ENCODE results near the gene VPS50.
"Not testable (repeated sequence)": the region's sequence is repeated elsewhere in the genome, so short reads cannot be mapped to it uniquely, and the experiment has no call there.

The VPS50 gene

DNA sequence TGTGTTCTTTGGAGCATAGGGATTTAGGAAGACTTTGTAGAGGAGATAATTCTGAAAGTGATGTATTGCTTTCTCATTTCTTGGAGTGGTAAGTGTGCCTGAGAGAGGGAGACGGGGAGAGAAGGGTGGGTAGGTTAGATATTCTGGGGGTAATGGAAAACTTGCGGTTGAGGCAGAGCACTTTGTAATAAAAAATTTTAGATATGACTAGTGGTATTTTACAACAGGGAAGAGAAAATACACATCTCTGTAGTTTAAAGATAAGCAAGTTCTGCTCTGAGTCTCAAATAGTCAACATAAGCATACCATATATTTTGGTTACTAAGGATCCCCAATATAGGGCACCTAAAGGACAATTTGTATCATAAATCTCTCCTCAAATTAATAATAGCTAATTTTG lies 6.6 kb downstream of the VPS50 start:
- DNase-seq (ENCODE audit: low spot score) = no peak

DNA sequence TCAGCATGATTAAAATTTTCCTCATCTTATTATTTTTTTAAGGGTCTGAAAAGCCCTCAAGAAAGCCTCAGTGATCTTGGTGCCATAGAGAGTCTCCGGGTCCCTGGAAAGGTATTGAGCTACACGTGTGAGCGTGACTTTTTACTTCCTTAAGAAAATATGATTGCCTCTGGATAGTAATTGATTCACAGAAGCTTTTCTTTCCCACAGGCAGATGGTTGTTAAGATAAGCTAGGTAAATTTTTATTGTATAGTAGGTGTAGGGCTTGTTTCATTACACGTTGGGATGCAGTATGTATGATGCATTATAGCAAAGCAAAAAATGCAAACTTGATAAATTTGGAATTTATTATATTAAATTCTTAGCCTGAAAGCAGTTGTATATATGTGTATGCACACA lies 7.7 kb downstream of the VPS50 start:
- no peak for DNase-seq (ENCODE audit: low spot score)

DNA sequence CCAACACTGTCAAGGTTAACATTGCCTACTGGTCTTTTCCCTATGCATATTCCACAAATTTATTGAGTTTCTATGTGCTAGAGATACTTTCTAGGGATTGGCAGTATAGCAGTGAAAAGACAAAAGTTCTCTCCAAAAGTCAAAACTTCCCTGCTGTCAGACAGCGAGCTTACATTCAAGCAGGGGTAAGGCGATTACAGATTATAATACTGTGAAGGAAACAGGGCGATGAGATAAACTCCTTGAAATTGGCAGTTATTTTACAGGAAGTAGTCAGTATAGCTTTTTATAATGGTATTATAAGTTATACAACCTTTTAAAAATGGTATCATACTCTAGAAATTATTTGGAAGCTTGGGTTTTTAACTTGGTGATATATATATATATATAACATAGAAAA lies 9.9 kb downstream of the VPS50 start:
- no peak for DNase-seq (ENCODE audit: low spot score)

DNA sequence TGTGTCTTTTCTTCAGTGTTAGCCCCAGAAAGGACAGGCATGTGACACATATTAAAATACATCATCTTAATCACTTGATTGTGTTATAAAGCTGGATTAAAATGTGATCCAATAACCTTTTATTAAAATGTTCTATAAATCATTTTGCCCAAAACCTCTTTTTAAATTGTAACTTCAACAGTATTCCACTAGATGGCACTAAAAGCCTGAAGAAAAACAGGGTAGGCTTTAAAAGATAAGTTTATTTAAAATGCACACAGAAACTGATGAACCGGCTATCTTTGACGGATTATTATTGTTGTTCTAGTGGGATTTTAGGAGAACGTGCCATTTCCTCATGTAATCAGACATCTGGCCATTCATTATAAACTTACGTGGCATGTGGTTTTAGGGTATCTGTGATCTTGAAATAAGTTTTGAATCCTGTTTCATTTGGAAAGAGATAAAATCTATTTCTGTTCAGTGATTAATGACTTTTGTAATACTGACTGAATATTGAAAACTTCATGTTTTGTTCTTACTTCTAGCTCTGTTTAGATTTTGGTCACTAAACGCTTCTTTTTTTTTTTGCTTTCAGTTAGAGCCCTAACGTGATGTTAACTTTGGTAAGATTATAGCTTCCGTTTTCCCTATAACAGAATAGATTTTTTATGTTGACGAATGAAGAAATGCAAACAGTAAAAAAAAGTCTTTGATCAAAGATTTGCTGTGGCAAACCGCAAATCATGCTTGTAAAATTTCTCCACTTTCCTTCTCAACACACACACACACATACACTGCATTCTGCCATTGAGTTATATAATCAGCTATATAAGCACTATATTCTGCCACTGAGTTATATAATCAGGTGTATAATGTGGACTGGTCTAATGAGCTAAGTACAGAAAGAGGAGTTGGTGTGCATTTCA lies 13.6 kb downstream of the VPS50 start:
- DNase-seq (ENCODE audit: low spot score) = no peak

DNA sequence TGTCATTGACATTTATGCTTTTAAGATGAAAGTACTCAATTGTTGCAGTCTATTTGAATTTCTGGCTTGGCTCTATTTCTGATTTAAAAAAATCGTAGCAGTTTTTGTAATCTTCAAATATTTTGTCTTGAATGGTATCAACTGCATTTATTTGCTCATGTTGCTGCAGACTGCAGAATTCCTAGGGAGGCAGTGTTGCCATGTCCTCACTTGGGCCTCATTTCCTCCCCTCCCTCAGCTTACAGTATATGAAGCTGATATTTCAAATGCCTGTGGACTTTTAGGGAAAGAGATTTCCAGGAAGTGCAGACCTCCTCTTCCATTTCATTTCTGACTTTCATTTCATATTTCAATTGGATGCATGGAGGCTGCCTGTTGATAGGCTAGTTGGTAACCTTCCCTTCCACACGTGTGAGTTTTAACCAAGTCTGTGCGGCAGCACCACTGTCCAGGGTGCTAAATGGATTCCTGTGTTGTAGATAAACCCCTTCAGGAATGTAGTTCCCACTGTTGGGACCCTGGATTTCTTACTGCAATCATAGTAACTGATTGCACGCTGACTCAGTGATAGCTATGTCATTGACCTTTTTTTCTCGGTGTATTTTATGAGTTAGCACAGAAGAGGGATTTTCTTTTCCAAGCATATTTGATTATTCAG lies 17.5 kb downstream of the VPS50 start:
- no peak for DNase-seq (ENCODE audit: low spot score)

DNA sequence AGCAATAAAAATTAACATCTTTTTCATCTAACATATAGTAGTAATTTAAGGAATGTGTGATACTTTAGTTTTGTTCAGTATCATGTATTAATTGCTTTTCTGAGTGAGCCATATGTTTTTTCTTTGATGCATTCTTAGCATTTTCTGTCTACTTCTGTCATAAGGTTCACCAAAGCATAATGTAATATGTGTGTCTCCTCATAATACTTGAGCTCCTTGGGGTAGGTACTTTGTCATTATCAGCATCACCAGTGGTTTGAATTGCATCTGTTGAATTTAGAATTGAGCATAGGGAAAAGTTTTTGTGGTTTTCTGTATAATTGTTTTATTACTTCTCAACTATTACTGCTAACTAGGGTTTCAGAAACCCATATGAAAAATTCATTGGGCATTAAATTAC lies 26.5 kb downstream of the VPS50 start:
- no peak for DNase-seq (ENCODE audit: low spot score)

DNA sequence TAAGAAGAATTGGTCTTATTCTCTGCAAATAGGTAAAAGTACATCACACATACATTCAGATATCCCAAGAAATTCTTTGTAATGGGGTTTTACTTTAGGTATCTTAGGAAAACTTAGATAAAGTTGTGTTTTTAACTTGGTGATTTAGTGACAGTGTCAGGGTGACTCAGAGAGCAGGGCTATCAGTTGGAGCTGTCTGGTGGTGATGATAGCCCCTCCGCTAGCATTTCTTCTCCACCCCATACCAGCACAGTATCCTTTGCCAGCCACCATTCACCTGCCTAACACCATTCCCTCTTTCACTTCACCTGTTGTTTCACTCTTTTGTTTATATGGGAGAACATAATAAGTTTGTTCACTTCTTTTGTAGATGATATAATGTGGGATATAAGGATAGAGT lies 30.4 kb downstream of the VPS50 start:
- no peak for DNase-seq (ENCODE audit: low spot score)

DNA sequence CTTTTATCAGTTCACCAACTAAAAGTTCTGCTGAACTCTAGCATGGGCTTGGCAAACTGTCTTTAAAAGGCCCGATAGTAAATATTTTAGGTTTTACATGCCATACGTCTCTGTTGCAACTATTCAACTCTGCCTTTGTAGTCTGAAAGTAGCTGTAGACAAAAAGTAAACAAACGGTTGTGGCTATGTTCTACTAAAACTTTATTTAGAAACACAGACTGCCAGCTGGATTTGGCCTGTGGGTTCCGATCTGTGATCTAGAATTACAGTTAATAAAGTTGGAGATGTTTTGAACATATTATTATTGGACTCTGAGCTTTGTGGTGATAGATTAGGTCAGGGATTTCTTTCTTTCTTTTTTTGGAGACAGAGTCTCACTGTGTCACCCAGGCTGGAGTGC lies 33.1 kb downstream of the VPS50 start:
- no peak for DNase-seq (ENCODE audit: low spot score)

DNA sequence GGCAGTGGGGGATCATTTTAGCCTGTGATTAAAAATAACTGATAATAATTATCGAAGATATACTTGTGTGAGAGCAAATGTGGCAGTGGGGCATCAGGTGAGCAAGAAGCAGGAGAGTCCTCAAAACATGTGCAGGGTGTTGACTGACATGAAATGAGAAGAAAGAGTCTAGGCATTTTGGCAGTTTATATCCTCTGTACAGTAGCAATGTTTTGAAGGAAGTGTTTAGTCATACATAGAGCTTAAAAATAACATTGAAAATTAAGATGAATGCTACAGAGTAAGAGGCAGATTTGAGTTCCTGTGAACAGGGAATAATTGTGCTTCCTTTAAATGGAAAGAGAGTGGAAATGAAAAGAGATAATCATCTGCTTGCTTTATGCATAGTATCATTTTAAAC lies 47.4 kb downstream of the VPS50 start:
- no peak for DNase-seq (ENCODE audit: low spot score)

DNA sequence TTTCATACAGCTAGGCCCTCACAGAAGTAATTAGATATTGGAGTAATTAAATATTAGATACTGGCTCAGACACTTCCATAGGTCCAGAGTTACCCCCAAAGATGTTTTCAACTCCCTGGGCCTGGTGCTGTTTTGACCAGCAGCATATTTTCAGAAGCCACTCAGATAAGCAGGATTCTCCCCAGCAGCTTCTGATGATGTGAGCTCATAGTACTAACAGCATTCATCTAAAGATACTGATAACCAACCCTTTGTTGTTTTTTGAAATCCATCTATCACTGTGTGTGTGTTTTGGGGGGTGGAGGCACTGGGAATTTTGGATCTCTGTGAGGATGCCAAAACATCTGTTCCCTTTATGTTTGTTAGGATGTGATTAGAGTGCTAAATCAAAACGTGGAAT lies 52.7 kb downstream of the VPS50 start:
- DNase-seq (ENCODE audit: low spot score) = no peak

DNA sequence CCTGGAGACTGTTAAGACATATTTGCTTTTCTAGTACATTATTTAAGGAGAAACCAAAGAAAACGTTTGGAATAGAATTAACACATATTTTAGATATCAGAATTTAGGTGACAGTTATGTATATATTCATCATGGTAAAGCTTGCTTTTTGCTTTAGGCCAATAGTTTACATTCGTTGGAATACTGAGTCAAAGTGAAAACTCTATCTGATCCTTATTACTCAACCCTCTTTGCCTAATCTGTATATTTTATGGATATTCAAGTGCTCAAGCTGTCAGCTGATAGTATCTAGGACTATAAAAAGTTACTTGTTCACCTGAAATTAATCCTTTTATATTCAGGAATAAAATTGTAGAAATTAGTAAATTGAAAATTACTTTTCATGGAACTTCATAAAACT lies 61.1 kb downstream of the VPS50 start:
- no peak for DNase-seq (ENCODE audit: low spot score)

DNA sequence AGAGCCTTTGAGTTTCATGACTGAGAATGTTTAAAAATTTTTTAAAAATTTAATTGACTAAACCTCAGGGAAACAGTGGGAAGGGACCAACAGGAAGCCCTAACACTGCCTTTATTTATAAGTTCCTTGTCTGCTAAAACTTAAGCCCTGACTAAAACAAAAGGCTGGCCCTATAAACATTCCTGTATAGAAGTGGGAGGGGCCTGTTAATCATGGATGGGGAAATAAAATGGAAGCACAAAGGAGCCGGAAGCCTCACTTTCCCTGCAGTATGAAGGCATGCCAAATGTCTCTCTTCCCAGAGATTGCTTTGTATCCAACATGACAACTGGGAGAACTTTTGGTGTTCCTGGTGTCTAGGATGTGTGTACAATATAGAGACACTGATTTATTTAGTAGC lies 66.0 kb downstream of the VPS50 start:
- DNase-seq (ENCODE audit: low spot score) = no peak

DNA sequence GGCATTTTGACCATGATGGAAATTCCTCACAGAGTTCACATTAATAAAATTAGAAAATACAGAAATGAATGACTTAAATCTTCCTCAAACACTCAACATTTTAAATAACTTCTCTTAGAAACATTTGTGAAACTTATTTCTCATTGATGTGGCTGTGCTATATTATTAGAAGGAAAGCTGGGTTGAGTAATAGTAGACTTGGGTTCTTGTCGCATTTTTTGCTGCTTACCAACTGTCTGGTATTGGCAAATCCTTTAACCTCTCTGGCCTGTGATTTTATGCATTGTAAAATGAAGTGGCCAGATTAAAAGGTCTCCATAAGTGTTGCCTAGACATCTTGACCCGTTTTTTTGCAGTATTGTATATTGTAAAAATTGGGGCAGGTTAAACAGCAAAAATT lies 66.5 kb downstream of the VPS50 start:
- DNase-seq (ENCODE audit: low spot score) = no peak

DNA sequence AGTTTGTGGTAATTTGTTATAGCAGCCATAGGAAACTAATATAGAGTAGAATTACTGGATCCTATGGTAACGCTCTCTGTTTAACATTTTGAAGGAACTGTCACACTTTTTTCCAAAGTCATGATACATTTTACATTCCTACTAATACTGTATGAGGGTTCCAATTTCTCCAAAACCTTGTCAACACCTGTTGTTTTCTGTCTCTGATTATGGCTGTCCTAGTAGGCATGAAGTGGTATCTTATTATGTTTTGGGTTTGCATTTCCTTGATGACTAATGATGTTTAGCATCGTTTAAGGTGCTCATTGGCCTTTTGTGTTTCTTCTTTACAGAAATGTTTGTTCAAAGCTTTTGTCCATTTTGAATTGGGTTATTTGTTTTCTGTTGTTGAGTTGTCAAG lies 69.6 kb downstream of the VPS50 start:
- DNase-seq (ENCODE audit: low spot score) = no peak

DNA sequence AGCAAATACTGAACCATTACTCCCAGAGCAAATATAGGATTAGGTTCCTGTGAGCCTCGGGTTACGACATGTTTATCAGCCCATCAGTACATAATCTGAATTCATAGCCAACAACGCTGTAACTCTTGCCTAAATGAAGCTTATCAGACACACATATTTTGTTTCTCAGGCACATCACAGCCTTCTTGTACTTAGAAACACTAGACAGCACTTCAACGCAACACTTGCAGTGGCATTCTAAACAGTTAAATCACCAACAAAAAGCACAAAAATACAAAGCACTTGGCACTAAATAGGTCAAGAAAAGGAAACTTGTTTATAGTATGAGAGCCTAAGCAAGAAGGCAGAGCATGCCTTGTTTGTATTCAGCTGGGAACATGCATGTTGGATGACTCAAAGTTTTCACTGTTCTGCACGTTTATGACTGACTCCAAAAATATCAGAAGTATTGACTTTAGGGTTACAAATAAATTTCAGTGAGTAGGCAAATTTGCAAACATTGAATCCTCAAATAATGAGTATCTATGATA lies 75.0 kb downstream of the VPS50 start:
- no peak for DNase-seq (ENCODE audit: low spot score)

DNA sequence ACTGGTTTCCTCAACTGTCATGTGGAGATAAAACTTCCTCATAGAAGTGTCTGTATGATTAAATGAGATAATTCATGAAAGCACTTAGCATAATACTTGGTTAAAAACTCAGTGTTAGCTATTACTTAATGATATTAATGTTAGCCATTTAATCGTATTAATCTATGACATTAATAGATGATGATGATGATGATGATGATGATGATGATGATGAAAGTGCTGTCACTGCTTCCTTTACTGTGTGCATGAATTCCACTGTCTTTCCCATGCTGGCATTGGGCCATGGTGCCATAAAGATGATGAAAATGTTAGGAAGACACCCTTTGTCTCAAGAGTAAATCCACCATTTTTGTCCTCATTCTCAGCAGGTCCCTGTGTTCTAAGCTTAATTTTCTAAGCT lies 75.8 kb downstream of the VPS50 start:
- DNase-seq (ENCODE audit: low spot score) = no peak

DNA sequence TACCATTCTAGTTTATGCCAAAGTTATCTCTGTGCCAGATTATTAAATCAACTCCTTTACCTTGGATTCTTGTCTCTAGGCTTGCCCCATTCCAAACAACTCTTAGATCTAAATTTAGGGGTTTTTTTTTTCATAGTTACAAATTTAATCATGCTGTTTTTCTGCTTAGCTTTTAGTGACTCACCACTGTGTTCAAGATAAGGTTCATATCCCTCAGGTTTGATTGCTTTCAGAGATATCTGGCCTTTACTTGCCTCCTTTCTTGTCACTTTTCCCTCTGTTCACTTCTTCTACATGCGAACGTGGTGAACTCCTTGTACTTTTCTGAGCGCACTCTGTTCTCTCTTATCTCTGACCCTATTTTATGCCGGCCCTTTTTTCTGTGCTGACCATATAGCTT lies 78.2 kb downstream of the VPS50 start:
- DNase-seq (ENCODE audit: low spot score) = no peak

DNA sequence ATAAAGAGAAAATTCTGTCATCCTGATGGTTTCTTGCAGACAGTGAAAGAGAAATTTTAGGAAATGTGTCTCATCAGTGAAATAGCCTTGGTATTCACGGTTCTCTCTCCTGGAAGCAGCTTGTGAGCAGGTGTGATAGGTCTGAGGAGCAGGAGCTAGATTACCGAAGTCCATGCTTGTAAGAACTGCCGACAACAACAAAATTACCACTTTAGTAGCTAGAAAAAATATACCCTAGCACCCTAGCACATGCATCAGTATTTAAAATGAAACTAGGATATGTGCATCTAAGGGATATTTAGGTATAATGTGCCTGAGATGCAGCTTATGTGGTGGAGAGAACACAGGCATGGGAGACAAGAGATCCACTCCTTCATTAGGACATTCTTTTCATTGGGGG lies 82.3 kb downstream of the VPS50 start:
- no peak for DNase-seq (ENCODE audit: low spot score)

DNA sequence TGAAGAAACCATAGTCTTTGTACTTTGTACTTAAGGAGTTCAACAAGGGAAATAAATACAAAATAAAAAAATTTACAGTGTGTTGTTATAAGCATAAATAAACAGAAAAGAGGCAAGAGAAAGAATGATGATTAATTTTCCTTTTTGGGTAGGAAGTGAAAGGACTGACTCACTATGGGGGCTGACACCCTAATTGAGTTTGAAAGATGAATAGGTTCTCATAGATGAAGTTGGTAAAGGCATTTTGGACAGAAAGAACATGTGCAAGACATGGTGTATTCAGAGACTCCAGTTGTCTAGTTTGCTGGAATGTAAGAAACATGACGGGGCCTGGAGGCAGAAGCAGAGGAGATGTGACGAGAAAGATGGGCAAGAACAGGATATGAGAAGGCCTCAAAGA lies 83.7 kb downstream of the VPS50 start:
- DNase-seq (ENCODE audit: low spot score) = no peak

DNA sequence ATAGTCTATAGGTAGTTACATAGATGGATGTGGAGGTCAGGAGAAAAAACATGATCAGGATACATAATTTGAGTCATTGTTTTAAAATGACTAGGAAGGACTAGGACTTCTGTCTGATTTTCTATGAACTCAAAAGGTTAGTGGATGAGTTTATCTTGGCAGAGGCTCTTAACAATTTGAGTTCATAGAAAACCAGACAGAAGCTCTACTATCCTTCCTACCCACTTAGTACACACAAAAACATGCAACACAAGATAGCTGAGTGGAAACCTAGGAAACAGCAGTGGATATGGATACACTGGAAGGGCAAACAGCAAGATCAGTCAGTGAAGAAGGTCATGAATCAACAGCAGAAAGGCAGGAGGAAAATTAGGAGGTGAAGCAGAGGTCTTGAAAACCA lies 84.6 kb downstream of the VPS50 start:
- no peak for DNase-seq (ENCODE audit: low spot score)

DNA sequence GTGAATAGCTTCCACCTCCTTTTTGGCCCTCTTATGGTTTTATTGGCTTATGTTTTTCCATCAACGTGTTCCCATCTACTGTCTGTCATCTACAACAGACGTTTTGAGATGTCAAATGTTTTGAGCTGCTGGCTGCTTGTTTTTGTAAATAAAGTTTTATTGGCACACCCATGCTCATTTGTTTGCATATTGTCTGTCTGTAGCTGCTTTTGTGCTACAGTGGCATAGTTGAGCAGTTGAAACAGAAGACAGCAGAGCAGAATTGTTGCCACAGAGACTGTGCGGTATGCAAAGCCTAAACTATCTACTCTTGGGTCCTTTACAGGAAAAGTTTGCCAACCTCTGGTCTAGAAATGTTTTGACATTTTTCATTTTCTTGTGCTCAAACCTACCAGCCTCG lies 88.7 kb downstream of the VPS50 start:
- DNase-seq (ENCODE audit: low spot score) = no peak

DNA sequence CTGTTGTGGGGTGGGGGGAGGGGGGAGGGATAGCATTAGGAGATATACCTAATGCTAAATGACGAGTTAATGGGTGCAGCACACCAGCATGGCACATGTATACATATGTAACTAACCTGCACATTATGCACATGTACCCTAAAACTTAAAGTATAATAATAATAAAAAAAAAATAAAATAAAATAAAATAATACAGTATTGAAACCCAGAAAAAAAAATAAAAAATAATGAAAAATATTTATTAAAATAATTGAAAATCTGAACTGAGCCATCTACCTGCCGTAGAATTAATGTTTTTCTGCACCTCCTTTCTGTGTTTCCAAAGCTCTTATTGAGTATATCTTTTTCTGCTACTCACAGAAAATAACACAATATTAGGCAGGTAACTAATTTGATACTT lies 94.1 kb downstream of the VPS50 start:
- not testable (repeated sequence) for DNase-seq (ENCODE audit: low spot score)

DNA sequence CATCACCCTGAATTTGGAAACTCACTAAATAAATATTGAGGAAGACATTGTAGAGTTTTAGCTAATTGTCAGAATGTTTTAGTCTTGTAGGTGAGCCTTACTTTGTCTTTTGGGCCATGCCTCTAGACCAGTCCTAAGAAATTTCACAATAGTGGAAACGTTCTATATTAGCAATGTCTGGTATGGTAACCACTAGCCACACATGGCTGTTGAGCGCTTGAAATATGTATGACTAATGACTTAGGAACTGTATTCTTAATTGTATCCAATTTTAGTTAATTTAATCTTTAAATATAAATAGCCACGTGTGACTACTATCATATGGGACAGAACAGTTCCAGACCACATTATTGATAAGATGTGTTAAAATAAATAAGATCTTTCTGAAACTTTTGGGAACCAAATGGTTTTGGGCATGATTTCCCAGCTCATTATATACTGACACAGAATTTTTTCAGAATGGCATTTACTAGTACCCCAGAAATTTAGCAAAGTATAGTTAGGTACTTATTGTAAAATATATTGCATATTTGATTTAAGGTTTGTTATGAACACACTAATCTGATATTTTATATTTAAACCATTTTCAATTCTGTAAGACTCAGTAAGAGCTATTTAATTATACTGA lies 95.0 kb downstream of the VPS50 start:
- DNase-seq (ENCODE audit: low spot score) = no peak
